CD4-positive, alpha-beta T cell treated with Interleukin-1 beta for 1 hour (primary cell): ENCODE data around the gene NR1I2.

Experiments used
- DNase-seq, 2 donors: peaks; one replicate each; pipeline ENCODE4 v3.0.0-alpha.2; 2020 to 2022

The NR1I2 gene

GRCh38 chr3:119781330-119782198, at the start of gene NR1I2:
Gene NR1I2, plus strand, starts transcription at chr3:119782101.
- DNase-seq, result no peak

- no peak for DNase-seq
These were observed 48.1 kb upstream of the NR1I2 start for GRCh38 chr3:119733812-119734211.

- no peak for DNase-seq
These were observed 43.2 kb upstream of the NR1I2 start for GRCh38 chr3:119738741-119739140.

GRCh38 chr3:119741657-119742590, 40.0 kb upstream of the NR1I2 start:
- no peak for DNase-seq

GRCh38 chr3:119743921-119744320, 38.0 kb upstream of the NR1I2 start:
- DNase-seq, result no peak

GRCh38 chr3:119745942-119746341, 36.0 kb upstream of the NR1I2 start:
- no peak for DNase-seq

GRCh38 chr3:119746423-119746822, 35.5 kb upstream of the NR1I2 start:
- DNase-seq, result no peak

- no peak for DNase-seq
These were observed 34.5 kb upstream of the NR1I2 start for GRCh38 chr3:119747357-119747756.

- DNase-seq, result no peak
These were observed 32.9 kb upstream of the NR1I2 start for GRCh38 chr3:119748991-119749390.

- DNase-seq, result no peak
These were observed 30.5 kb upstream of the NR1I2 start for GRCh38 chr3:119751423-119751822.

- DNase-seq, result no peak
These were observed 21.9 kb upstream of the NR1I2 start for GRCh38 chr3:119759962-119760361.

- no peak for DNase-seq
These were observed 19.0 kb upstream of the NR1I2 start for GRCh38 chr3:119762876-119763275.

- no peak for DNase-seq
These were observed 18.4 kb upstream of the NR1I2 start for GRCh38 chr3:119763466-119763865.

GRCh38 chr3:119765239-119765638, 16.7 kb upstream of the NR1I2 start:
- no peak for DNase-seq

- DNase-seq, result no peak
These were observed 13.8 kb upstream of the NR1I2 start for GRCh38 chr3:119767936-119768601.

- DNase-seq, result no peak
These were observed 13.1 kb upstream of the NR1I2 start for GRCh38 chr3:119768668-119769393.

- no peak for DNase-seq
These were observed 12.3 kb upstream of the NR1I2 start for GRCh38 chr3:119769394-119770149.

- DNase-seq, result no peak
These were observed 7.5 kb upstream of the NR1I2 start for GRCh38 chr3:119774444-119774843.

- DNase-seq, result no peak
These were observed 5.6 kb upstream of the NR1I2 start for GRCh38 chr3:119776304-119776703.

- DNase-seq, result no peak
These were observed 3.7 kb upstream of the NR1I2 start for GRCh38 chr3:119778176-119778575.

- DNase-seq, result no peak
These were observed 3.1 kb upstream of the NR1I2 start for GRCh38 chr3:119778811-119779210.
